ENCODE measurements around the gene NALCN. TPM values are rescaled to one million over a fixed set of nuclear protein-coding genes. Genes with fewer than 3 reads are reported as not detected.

NALCN gene
- total RNA-seq, 1 experiment from 2014 or later, result 0.52 TPM

DNA sequence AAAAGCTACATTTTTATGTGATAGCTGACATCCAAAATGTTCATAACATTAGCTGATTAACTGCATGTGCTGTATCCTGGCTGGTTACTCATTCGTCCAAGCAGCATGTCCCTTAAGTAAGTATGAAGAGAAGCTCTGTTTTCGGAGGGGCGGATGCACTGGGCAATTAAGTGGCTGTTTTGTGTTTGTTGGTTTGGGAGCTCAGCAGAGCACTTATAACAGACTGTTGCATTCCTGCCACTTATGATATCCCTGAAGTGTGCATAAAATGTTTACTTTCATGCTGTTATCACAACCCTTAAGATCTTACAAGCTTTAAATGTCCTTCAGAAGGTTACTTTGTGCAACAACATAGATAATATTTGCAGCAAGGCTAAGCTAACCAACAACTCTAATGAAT, 264.1 kb downstream of the NALCN start:
- Histone ChIP-seq H3K9me3 (ENCODE audit: low read depth, low read length, poor library complexity, severe bottlenecking) (no peaks in the 10 kb centered on the region), H3K27ac (ENCODE audit: low read depth, low read length, poor library complexity, severe bottlenecking) (no peak overlapping the region), H3K27me3 (replicated peaks; ENCODE audit: insufficient read depth, low read depth, low read length, poor library complexity) (no peaks in the 10 kb centered on the region), H3K4me3 (ENCODE audit: low read depth, low read length, poor library complexity, severe bottlenecking) (no peak overlapping the region), H3K36me3 (ENCODE audit: insufficient read depth, low read length, poor library complexity, severe bottlenecking) (no peaks in the 10 kb centered on the region), H3K4me1 (ENCODE audit: insufficient read depth, low read length, poor library complexity, severe bottlenecking) (no peaks in the 10 kb centered on the region)
- no peak for DNase-seq (ENCODE audit: low spot score)
- intact Hi-C loops (cut with micrococcal nuclease; ENCODE audit: unreplicated experiment), result no loop called here
- ChIA-PET CTCF (no interaction called here), POLR2A (ENCODE audit: low non-redundant PET) (no interaction called here)
- TF ChIP-seq, protein P1, sequence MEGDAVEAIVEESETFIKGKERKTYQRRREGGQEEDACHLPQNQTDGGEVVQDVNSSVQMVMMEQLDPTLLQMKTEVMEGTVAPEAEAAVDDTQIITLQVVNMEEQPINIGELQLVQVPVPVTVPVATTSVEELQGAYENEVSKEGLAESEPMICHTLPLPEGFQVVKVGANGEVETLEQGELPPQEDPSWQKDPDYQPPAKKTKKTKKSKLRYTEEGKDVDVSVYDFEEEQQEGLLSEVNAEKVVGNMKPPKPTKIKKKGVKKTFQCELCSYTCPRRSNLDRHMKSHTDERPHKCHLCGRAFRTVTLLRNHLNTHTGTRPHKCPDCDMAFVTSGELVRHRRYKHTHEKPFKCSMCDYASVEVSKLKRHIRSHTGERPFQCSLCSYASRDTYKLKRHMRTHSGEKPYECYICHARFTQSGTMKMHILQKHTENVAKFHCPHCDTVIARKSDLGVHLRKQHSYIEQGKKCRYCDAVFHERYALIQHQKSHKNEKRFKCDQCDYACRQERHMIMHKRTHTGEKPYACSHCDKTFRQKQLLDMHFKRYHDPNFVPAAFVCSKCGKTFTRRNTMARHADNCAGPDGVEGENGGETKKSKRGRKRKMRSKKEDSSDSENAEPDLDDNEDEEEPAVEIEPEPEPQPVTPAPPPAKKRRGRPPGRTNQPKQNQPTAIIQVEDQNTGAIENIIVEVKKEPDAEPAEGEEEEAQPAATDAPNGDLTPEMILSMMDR (conservative IDR thresholded peaks at IDR 0.05; ENCODE audit: low read depth, low read length), result no peak
- TF ChIP-seq EZH2 (IDR thresholded peaks at IDR 0.05; ENCODE audit: borderline replicate concordance, low read depth, low read length, poor library complexity, severe bottlenecking), result no peak
- BruUV-seq (replicated peaks), result no TSS peak

DNA sequence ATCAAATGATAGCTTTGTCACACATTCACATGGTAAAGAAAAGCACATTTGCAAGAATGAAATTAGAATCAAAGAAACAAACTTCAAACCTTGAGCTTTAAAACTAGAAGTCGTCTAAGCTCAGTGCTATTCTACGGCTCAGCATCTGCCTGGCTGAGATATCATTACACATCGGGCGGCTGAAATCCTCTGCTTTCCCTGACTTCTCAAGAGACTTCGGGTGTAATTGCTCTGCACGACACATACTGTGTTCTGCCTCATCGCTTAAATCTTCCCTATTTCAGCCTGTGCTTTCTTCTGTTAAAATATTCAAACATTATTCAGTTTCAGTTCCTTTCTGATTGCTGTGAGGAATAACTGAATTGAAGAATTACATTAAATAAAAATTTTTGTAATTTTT, 265.3 kb downstream of the NALCN start:
- intact Hi-C loops (cut with micrococcal nuclease; ENCODE audit: unreplicated experiment), result loop anchor here (2.0 kb wide), 4 partner anchors 140 to 790 kb away; no protein-coding TSS in a partner anchor
- TF ChIP-seq EZH2 (IDR thresholded peaks at IDR 0.05; ENCODE audit: borderline replicate concordance, low read depth, low read length, poor library complexity, severe bottlenecking), result no peak
- TF ChIP-seq, protein P1 (conservative IDR thresholded peaks at IDR 0.05; ENCODE audit: low read depth, low read length), result no peak
- CTCF ChIA-PET, result interaction anchor here (0.9 to 1.0 kb wide), 2 partner anchors 147 to 769 kb away, joined by 3 to 5 read pairs; no protein-coding TSS in a partner anchor
- H3K9me3 ChIP-seq (ENCODE audit: low read depth, low read length, poor library complexity, severe bottlenecking), result no peaks in the 10 kb centered on the region
- no TSS peak for BruUV-seq (replicated peaks)
- no peaks in the 10 kb centered on the region for H3K36me3 ChIP-seq (ENCODE audit: insufficient read depth, low read length, poor library complexity, severe bottlenecking)
- H3K27me3 ChIP-seq (replicated peaks; ENCODE audit: insufficient read depth, low read depth, low read length, poor library complexity), result no peaks in the 10 kb centered on the region
- peak; percentile 28 for DNase-seq (ENCODE audit: low spot score)
- no peak overlapping the region for H3K4me3 ChIP-seq (ENCODE audit: low read depth, low read length, poor library complexity, severe bottlenecking)
- no peaks in the 10 kb centered on the region for H3K4me1 ChIP-seq (ENCODE audit: insufficient read depth, low read length, poor library complexity, severe bottlenecking)
- no peak overlapping the region for H3K27ac ChIP-seq (ENCODE audit: low read depth, low read length, poor library complexity, severe bottlenecking)
- POLR2A ChIA-PET (ENCODE audit: low non-redundant PET), result no interaction called here

DNA sequence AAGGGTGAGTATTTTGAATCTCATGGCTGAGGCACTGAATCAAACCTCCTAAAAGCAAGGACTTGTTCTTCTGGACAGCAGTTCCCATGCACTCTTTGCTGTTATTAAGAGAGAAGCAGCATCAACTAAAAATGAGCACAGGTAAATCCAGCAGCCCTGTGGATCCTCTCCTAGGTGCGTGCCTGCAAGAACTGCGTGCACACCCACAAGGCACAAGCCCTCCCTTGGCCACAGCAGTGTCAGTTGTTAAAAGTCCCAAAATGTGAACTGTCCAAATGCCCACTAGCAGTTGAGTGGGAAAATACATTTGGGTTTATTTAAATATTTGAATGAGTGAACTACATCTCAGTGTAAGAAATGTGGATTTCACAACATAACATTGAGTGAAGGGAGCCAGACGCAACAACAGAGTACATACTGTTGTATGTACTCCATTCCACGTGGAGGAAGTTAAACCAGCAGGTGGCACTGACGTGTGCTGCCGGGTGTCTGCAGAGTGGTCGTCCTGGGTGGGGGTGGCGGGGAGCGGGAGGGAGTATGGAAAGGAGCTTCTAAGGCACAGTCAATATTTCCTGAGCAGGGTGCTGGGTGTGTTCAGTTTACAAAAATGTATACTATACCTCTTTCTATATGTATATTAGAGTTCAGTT, 266.4 kb downstream of the NALCN start:
- intact Hi-C loops (cut with micrococcal nuclease; ENCODE audit: unreplicated experiment), result loop anchor here (2.0 to 5.0 kb wide), 5 partner anchors 141 to 1407 kb away; no protein-coding TSS in a partner anchor
- BruUV-seq (replicated peaks), result no TSS peak
- peak; percentile 66 for DNase-seq (ENCODE audit: low spot score)
- no peaks in the 10 kb centered on the region for H3K27me3 ChIP-seq (replicated peaks; ENCODE audit: insufficient read depth, low read depth, low read length, poor library complexity)
- H3K4me1 ChIP-seq (ENCODE audit: insufficient read depth, low read length, poor library complexity, severe bottlenecking), result no peaks in the 10 kb centered on the region
- POLR2A ChIA-PET (ENCODE audit: low non-redundant PET), result no interaction called here
- TF ChIP-seq, protein P1 (conservative IDR thresholded peaks at IDR 0.05; ENCODE audit: low read depth, low read length), result peak; percentile 60
- no peak for TF ChIP-seq EZH2 (IDR thresholded peaks at IDR 0.05; ENCODE audit: borderline replicate concordance, low read depth, low read length, poor library complexity, severe bottlenecking)
- H3K27ac ChIP-seq (ENCODE audit: low read depth, low read length, poor library complexity, severe bottlenecking), result no peak overlapping the region
- CTCF ChIA-PET, result interaction anchor here (0.6 to 1.0 kb wide), 3 partner anchors 149 to 770 kb away, joined by 3 to 5 read pairs (median 3); no protein-coding TSS in a partner anchor
- H3K36me3 ChIP-seq (ENCODE audit: insufficient read depth, low read length, poor library complexity, severe bottlenecking), result no peaks in the 10 kb centered on the region
- H3K4me3 ChIP-seq (ENCODE audit: low read depth, low read length, poor library complexity, severe bottlenecking), result no peak overlapping the region
- H3K9me3 ChIP-seq (ENCODE audit: low read depth, low read length, poor library complexity, severe bottlenecking), result no peaks in the 10 kb centered on the region
